GM19025 (cell line): ENCODE measurements around the gene MACROD2.
"Not testable (repeated sequence)": the region's sequence is repeated elsewhere in the genome, so short reads cannot be mapped to it uniquely, and the experiment has no call there.

ENCODE experiments used
- ATAC-seq: cut with Tn5 transposase; IDR thresholded peaks from one replicate; pipeline ENCODE4 v1.9.1; 2021; ENCODE audit warnings: mild to moderate bottlenecking, low read depth, moderate library complexity; ENCODE audit not compliant: unreplicated experiment

Gene MACROD2

GRCh38 chr20:14445310-14445709 is 450.0 kb downstream of the MACROD2 start:
- no peak for ATAC-seq

DNA sequence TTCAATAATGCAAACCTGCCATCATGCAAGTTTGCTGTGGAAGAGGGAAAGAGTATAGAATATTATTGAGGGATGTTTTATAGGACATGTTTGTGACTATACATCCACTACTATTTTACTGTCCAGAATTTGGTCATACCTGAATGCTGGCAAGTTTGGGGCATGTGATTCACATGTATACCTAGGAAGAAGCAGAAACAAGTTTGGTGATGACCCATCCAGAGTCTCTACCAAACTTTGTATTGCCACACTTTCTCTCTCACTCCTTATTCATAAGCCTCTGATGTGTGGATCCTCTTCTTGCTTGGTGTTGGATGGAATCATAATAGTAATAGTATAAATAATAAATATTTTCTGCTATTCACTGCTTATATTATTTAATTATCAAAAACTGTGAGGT is 450.6 kb downstream of the MACROD2 start:
- no peak for ATAC-seq

DNA sequence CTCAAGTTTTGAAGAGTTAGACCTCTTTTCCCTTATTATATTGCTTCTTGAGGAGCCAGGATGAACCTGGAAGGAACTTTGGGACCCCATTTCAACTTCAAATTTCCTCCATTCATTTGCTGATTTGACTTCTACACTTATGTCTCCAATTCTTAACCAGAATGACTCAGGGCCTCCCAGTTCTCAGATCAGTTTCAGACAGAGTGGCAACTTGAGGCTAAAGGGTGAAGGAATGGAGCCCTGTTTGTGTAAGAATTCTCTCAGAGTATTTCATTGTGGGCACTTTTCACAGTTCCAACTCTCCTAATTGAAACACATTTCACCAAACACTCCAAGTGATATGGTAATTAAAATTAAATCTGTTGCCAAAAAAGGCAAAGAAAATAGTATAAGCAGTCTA is 451.1 kb downstream of the MACROD2 start:
- no peak for ATAC-seq

DNA sequence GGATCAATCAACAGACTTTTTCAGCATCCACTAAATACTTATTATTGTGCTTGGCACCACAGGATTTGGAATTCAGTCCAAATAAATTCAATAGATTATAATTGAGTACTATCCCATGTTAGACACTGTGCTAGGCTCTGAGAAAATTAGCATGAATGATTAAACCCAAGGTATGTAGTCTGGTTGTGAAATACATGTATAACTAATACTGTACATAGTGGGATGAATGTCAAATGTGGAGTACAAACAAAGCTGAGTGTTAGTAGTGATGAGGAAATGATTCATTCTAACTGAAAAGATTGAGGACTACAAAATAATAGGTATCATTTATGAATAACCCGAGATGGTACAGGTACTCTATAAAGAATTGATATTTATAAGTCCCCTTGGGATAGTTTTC is 454.0 kb downstream of the MACROD2 start:
- no peak for ATAC-seq

DNA sequence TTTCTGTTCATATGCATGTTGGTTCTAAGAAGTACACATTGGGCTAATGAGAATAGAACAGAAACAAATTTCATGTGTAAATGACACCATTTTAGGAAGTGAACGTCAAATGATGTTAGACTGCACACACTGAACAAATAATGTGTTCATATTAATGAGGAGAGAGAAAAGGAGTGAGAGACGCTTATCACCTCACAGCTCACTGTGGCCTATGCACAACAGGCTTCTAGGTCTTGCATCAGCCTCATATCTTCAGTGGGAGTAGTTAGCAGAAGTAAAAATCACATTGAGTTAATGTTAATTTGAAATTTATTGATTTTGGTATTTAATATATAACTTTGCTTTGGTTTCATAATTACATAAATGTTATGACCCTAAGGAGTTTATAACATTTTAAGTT is 454.9 kb downstream of the MACROD2 start:
- no peak for ATAC-seq

- no peak for ATAC-seq
These were observed 456.1 kb downstream of the MACROD2 start for GRCh38 chr20:14451458-14451857.

GRCh38 chr20:14453259-14453658 is 457.9 kb downstream of the MACROD2 start:
- no peak for ATAC-seq

DNA sequence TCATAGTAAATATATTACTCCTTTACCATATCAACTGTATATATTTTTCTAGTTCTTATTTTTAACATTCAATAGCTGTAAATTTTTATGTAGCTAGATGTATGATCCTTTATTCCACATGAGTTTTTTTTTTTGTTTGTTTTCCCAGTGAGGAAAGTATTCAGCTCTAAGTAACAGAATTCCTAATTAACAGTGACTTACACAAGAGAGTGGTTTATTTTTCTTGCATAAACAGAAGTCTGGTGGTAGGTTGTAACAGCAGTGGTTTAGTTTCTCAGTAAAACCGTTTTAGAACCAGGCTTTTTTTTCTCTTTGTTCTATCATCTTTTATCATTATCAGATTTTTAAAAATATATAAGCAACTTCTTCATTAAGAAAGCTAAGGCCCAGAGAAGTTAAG is 459.0 kb downstream of the MACROD2 start:
- no peak for ATAC-seq

DNA sequence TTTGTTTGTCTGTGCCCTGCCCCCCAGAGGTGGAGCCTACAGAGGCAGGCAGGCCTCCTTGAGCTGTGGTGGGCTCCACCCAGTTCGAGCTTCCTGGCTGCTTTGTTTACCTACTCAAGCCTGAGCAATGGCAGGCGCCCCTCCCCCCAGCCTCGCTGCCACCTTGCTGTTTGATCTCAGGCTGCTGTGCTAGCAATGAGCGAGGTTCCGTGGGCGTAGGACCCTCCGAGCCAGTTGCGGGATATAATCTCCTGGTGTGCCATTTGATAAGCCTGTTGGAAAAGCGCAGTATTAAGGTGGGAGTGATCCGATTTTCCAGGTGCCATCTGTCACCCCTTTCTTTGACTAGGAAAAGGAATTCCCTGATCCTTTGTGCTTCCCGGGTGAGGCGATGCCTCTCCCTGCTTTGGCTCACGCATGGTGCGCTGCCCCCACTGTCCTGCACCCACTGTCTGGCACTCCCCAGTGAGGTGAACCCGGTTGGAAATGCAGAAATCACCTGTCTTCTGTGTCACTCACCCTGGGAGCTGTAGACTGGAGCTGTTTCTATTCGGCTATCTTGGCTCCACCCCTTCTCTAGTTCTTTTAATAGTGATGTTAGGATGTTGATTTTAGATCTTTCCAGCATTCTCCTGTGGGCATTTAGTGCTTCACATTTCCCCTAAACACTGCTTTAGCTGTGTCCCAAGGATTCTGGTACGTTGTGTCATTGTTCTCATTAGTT is 471.9 kb downstream of the MACROD2 start:
- not testable (repeated sequence) for ATAC-seq

GRCh38 chr20:14470231-14470899 is 475.0 kb downstream of the MACROD2 start:
- no peak for ATAC-seq

DNA sequence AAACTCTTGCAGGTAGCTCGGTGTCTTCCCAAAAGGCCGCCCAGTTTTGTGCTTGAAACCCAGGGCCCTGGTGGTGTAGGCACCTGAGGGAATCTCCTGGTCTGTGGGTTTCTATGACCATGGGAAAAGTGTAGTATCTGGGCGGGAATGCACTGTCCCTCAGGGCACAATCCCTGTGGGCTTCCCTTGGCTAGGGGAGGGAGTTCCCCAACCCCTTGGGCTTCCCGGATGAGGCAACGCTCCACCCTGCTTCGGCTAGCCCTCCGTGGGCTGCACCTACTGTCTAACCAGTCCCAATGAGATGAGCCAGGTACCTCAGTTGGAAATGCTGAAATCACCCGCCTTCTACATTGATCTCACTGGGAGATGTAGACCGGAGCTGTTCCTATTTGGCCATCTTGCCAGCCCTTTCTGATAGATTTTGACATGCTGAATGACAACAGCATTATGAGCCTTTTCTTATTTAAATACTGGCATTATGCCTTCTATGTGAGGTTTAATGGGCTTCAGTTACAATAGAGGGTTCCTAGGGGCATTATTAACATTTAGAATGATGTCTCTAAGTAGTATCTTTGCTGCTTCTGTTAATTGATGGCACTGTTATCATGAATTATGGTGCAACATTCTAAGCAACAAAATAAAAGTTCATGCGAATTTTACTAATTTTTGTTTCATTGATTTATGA is 475.8 kb downstream of the MACROD2 start:
- ATAC-seq: no peak

DNA sequence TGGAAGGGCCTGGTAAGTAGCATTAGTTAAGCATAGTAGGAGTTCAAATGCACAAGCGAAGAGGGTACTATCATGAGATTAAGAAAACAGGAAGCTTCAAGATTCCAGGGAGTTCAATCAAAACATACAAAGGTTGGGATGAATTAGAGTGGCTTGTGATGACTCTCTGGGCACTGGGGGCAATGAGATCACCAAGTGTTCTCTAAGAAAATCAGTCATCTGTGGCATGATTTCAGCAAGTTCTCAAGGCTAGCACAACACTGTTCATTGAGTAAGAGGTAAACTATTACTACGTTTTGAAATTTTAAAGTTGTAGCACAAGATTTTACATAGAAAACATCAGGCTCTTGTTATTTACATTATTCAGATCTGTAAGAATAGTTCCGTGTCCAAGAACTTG is 481.8 kb downstream of the MACROD2 start:
- ATAC-seq: no peak

- no peak for ATAC-seq
These were observed 482.8 kb downstream of the MACROD2 start for GRCh38 chr20:14478126-14478525.

GRCh38 chr20:14481863-14482262 is 486.5 kb downstream of the MACROD2 start:
- ATAC-seq: no peak

DNA sequence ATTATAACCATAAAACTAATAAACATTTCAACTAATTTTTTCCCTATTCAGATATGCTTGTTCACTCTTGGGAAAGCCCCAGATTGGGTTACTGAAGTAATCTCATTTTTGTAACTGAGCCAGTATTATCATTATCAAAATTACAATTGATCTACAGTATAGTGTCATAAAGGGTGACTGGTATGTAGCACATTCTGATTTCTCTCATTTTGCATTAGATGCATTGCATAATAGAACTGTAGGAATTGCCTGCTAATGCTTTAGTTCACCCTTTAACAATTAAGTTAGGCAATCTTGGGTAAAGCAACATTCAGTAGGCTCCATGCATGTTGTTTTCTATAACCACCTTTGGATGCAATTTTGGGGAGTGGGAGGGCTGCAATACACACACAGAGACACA is 492.9 kb downstream of the MACROD2 start:
- no peak for ATAC-seq

GRCh38 chr20:14488756-14489479 is 493.6 kb downstream of the MACROD2 start:
- no peak for ATAC-seq

DNA sequence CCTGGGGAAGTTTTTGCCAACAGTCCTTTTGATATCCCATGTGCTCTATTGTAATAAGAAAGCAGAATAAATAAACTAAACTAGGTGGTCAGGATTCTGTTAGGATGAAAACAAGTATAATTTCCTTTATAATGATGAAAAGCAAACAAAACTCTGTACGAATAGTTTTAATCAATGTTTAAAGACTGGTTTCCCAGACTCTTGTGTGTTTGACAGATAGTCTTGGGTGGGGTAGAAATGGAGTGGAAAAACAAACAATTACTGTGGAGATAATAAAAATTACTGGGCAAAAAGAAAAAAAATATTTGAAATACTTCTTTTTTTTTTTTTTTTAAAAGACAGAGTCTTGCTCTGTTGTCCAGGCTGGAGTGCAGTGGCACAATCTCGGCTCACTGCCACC is 494.2 kb downstream of the MACROD2 start:
- ATAC-seq: no peak

GRCh38 chr20:14491436-14491835 is 496.1 kb downstream of the MACROD2 start:
- no peak for ATAC-seq

GRCh38 chr20:14493408-14493807 is 498.1 kb downstream of the MACROD2 start:
- no peak for ATAC-seq

- ATAC-seq: no peak
These were observed 499.0 kb downstream of the MACROD2 start for GRCh38 chr20:14494355-14494754.

GRCh38 chr20:14495066-14495465 is 499.8 kb downstream of the MACROD2 start:
- no peak for ATAC-seq
